GM12801 (cell line): Measurements from ENCODE around the gene MBD6.

Experiments used
- CTCF ChIP-seq: IDR thresholded peaks from one replicate; pipeline ENCODE4 v1.5.1; 2011; ENCODE audit warnings: control low read depth; ENCODE audit not compliant: insufficient read length; ENCODE audit errors: extremely low read depth

MBD6 gene

GRCh38 chr12:57550641-57551549 lies 28.3 kb downstream of the MBD6 start:
- TF ChIP-seq CTCF: no peak

GRCh38 chr12:57551637-57552305 lies 29.1 kb downstream of the MBD6 start:
- no peak for TF ChIP-seq CTCF

- TF ChIP-seq CTCF: no peak
Observed at GRCh38 chr12:57552306-57552651, 29.7 kb downstream of the MBD6 start.

GRCh38 chr12:57552835-57553313 lies 30.2 kb downstream of the MBD6 start:
- TF ChIP-seq CTCF: no peak

GRCh38 chr12:57553343-57554202 lies 30.9 kb downstream of the MBD6 start:
- TF ChIP-seq CTCF: no peak

- TF ChIP-seq CTCF: no peak
Observed at GRCh38 chr12:57554453-57554852, 31.8 kb downstream of the MBD6 start.

GRCh38 chr12:57554897-57555296 lies 32.3 kb downstream of the MBD6 start:
- no peak for TF ChIP-seq CTCF
